Subcutaneous abdominal adipose tissue (tissue), 5 donors: ENCODE measurements around the gene ABCD3.
A peak's percentile ranks its signal among the peaks of the same experiment; 100 is the strongest.

Source experiments
- H3K27ac ChIP-seq: one replicate; pipeline ENCODE4 v1.7.0; 2013; ENCODE audit warnings: low read depth, mild to moderate bottlenecking, inconsistent platforms, low read length, moderate library complexity
- H3K27me3 ChIP-seq, 5 donors: one replicate each; pipeline ENCODE4 v1.7.0; 2013; ENCODE audit warnings: low read length in 5 of 5, inconsistent platforms in 1 of 5; ENCODE audit not compliant: control insufficient read depth in 5 of 5, insufficient read depth in 4 of 5
- H3K36me3 ChIP-seq, 5 donors: one replicate each; pipeline ENCODE4 v1.7.0; 2013; ENCODE audit warnings: low read length in 5 of 5; ENCODE audit not compliant: control insufficient read depth in 5 of 5, insufficient read depth in 5 of 5
- H3K4me1 ChIP-seq, 5 donors: one replicate each; pipeline ENCODE4 v1.7.0; 2013; ENCODE audit warnings: low read length in 5 of 5, mild to moderate bottlenecking in 3 of 5, moderate library complexity in 1 of 5; ENCODE audit not compliant: control insufficient read depth in 5 of 5, insufficient read depth in 5 of 5
- H3K4me3 ChIP-seq, 5 donors: one replicate each; pipeline ENCODE4 v1.7.0; 2013; ENCODE audit warnings: low read length in 5 of 5, low read depth in 1 of 5
- H3K9ac ChIP-seq, 5 donors: one replicate each; pipeline ENCODE4 v1.7.0; 2013; ENCODE audit warnings: low read length in 5 of 5, mild to moderate bottlenecking in 4 of 5, moderate library complexity in 3 of 5
- H3K9me3 ChIP-seq, 5 donors: one replicate each; pipeline ENCODE4 v1.7.0; 2013; ENCODE audit warnings: low read length in 5 of 5; ENCODE audit not compliant: control insufficient read depth in 5 of 5
- donor health status: healthy.
- donor health status: healthy.
- donor health status: healthy.
- donor health status: healthy.
- donor health status: healthy.

ABCD3 gene

DNA sequence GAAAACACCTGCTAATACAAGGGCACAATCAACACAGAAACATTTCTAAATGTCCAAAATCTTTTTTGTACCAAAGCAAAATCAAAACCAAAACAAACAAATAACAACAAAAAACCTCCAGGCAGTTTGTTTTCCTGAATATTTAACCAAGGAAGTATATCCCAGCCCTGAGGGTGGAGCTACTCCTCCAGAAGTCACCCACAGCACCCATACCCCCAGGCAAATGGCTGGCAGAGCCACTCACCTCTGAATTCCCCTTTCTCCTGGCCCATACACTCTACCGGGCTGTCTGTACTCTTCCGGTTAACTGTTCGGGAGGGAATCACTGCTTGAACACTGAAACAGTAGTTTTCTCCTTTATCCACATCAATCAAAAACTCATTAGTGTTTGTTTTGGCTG is 113.9 kb downstream of the ABCD3 start:
- H3K27me3 ChIP-seq, result no peaks in the 10 kb centered on the region

DNA sequence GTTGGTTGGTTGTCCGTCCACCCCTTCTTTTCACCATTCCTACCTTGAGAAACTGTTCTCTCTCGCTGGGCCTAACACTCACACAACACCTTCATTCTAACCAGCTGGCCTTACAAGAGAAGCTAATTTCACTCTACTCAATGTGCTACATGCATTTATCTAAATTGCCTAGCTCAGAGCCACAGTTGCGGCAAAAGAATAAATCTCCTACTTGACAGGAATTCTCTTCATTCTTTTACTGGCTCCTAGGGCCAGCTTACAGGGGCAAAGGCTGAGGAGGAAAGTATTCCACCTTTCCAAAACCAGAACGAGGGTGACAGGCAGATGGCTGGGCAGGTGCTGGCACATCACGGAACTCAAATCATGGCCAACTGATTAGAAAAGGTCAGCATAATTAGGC is 116.9 kb downstream of the ABCD3 start:
- no peaks in the 10 kb centered on the region for H3K27me3 ChIP-seq
- H3K9ac ChIP-seq, result peak overlapping the region in 1 of 5 donors; percentile 38
- peaks cover 17 to 63% (median 35%) of the 10 kb centered on the region in 5 donors for H3K36me3 ChIP-seq
- no peaks in the 10 kb centered on the region for H3K9me3 ChIP-seq
- H3K27ac ChIP-seq, result no peak overlapping the region
- peaks cover 7 to 52% (median 43%) of the 10 kb centered on the region in 5 donors for H3K4me1 ChIP-seq
- no peak overlapping the region for H3K4me3 ChIP-seq

More for the DNA sequence above, 113.9 kb downstream of the ABCD3 start:
- peaks cover 22 to 71% (median 41%) of the 10 kb centered on the region in 5 donors for H3K36me3 ChIP-seq
- H3K4me3 ChIP-seq, result no peak overlapping the region
- H3K4me1 ChIP-seq, result peaks cover under 1 to 40% (median 22%) of the 10 kb centered on the region in 5 donors
- peak overlapping the region; percentile 29 for H3K27ac ChIP-seq
- no peaks in the 10 kb centered on the region for H3K9me3 ChIP-seq
- H3K9ac ChIP-seq, result peak overlapping the region in 1 of 5 donors; percentile 35

DNA sequence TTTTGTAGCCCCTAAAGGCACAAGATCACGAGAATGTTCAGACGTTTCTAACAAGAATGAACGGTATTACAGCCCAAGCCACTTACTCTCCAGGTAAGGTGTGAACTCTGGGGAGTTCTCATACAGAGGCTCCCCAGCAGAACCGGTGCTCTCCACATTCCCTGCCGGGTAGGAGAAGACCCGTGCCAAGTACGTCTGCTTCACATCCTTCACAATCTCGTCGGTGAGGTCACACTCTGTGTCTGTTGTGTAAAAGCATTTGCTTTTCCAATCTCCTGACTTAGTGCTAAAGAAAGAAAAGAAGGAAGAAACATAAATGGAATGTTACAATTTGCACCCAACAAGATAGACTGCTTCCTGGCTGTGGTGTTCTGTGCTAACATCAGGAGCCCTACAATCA is 117.7 kb downstream of the ABCD3 start:
- H3K36me3 ChIP-seq, result peaks cover 13 to 55% (median 29%) of the 10 kb centered on the region in 5 donors
- no peak overlapping the region for H3K4me3 ChIP-seq
- H3K9me3 ChIP-seq, result no peaks in the 10 kb centered on the region
- H3K9ac ChIP-seq, result no peak overlapping the region
- no peaks in the 10 kb centered on the region for H3K27me3 ChIP-seq
- peak overlapping the region; percentile 19 for H3K27ac ChIP-seq
- H3K4me1 ChIP-seq, result peaks cover 7 to 56% (median 48%) of the 10 kb centered on the region in 5 donors

DNA sequence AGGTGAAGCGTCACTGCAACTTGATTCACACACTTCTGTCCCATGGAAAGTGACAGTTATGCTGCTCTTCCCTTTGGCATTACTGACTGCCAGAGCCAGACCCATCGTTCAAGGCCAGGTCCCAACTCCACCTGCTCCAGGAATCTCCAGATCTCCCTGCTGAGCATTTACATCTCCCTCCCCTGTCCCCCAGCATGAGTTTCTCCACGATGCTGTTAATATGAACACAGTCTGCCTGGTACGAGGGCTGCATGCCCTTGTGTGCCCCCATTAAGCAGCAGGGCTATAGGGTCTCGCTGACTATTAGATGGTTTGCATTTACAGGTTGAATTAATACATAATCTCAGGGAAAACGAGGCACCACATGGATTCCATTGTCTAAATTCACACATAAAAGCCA is 119.1 kb downstream of the ABCD3 start:
- Histone ChIP-seq H3K9me3 (no peaks in the 10 kb centered on the region), H3K36me3 (peaks cover 13 to 41% (median 17%) of the 10 kb centered on the region in 5 donors), H3K9ac (peak overlapping the region in 2 of 5 donors; percentile 2 to 96), H3K4me3 (peak overlapping the region in 2 of 5 donors; percentile 7 to 89), H3K4me1 (peaks cover 7 to 65% (median 49%) of the 10 kb centered on the region in 5 donors), H3K27ac (peak overlapping the region; percentile 90), H3K27me3 (no peaks in the 10 kb centered on the region)

DNA sequence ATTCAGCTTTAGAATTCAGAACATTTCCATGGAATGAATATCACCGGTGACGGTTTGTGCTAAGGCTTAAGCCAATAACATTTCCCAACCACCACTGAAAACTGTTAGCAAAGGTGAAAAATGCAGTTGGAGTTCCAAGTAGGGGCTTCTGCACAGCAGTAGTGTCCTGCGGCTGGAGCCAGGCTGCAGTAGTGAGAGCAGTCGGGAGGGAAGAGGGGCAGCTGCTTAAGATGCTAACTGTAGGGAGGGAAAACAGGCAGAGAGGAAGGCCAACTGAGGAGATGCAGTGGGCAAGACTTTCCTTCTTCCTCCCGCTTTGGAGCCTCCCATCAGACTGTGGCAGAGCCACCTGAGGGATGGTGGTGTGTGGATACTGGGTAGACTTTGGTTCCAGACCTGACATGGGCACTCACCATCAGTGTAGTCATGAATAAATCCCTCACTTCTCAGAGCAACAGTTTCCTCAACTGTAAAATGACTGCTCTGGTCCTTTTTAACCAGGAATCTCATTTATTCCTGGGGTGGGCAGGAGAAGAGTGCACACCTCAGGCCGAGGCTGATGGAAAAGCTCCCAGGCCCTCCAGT is 120.1 kb downstream of the ABCD3 start:
- H3K4me1 ChIP-seq, result peaks cover 10 to 76% (median 60%) of the 10 kb centered on the region in 5 donors
- H3K27me3 ChIP-seq, result no peaks in the 10 kb centered on the region
- H3K9ac ChIP-seq, result peak overlapping the region in 3 of 5 donors; percentile 19 to 96 (median 20)
- H3K36me3 ChIP-seq, result peaks cover 8 to 30% (median 11%) of the 10 kb centered on the region in 5 donors
- no peaks in the 10 kb centered on the region for H3K9me3 ChIP-seq
- peak overlapping the region; percentile 90 for H3K27ac ChIP-seq
- peak overlapping the region; percentile 52 to 95 (median 88) for H3K4me3 ChIP-seq

DNA sequence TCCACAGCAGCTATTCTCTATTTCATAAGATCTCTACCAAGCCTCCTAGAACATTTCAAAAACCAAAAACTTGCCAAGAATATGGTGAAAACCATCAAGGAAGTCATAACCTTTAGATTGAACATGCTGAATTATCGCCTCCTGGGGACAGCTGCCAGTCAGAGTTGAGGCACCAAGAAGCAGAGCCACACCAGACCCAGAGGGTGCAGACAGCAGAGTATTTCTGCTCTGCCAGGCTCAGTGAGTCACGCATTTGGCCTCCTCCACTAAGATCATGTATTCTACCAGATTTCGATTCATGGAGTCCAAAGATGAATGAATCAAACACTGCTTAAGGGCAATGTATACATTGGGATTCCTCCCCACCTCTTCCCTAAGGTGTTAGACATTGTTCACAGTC is 121.3 kb downstream of the ABCD3 start:
- Histone ChIP-seq H3K4me1 (peaks cover 12 to 87% (median 67%) of the 10 kb centered on the region in 5 donors), H3K9ac (peak overlapping the region in 3 of 5 donors; percentile 0 to 96 (median 20)), H3K4me3 (peak overlapping the region; percentile 73 to 95 (median 88)), H3K27me3 (no peaks in the 10 kb centered on the region), H3K27ac (peak overlapping the region; percentile 90), H3K36me3 (peaks cover 5 to 23% (median 11%) of the 10 kb centered on the region in 5 donors), H3K9me3 (no peaks in the 10 kb centered on the region)

DNA sequence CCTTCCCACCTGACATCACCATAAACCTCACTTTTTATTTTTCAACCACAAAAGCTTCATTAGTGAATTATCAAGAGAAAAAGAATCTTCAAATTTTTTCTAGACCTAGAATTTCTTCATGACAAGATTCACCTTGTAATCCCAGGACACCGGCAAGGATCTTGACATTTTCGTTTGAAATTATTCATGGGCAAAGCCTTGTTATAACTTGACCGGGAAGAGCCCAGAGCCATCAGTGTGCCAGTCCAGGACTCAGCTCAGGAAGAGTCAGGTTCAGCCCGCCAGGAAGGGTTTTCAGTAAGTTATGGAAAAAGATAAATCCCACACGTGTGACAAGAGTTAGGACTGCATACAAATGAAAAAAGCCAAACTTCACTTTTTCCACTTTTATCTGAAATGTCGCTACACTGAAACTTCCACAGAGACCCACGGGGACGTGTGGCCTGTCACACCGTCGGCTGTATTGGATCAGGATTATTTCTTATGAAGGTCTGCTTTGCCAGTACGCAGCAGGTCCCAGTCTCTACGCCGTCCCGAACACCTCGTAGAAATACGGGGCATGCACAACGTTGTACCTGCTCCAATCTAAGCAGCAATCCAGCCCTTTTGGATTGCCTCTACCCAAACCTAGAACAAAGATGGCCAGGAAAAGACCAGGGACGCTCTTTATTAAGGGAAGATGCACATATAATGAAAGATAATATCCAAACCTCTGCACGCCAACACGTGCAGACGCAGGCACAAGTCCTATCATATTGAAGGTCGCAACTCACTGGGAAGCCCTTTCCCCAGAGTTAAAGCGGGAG is 122.5 kb downstream of the ABCD3 start:
- peaks cover 12 to 85% (median 62%) of the 10 kb centered on the region in 5 donors for H3K4me1 ChIP-seq
- peak overlapping the region; percentile 56 to 96 (median 86) for H3K9ac ChIP-seq
- no peaks in the 10 kb centered on the region for H3K9me3 ChIP-seq
- H3K36me3 ChIP-seq, result peaks cover 0 to 13% (median 4%) of the 10 kb centered on the region in 5 donors
- H3K27ac ChIP-seq, result peak overlapping the region; percentile 90
- H3K4me3 ChIP-seq, result peak overlapping the region; percentile 73 to 95 (median 88)
- H3K27me3 ChIP-seq, result no peaks in the 10 kb centered on the region

DNA sequence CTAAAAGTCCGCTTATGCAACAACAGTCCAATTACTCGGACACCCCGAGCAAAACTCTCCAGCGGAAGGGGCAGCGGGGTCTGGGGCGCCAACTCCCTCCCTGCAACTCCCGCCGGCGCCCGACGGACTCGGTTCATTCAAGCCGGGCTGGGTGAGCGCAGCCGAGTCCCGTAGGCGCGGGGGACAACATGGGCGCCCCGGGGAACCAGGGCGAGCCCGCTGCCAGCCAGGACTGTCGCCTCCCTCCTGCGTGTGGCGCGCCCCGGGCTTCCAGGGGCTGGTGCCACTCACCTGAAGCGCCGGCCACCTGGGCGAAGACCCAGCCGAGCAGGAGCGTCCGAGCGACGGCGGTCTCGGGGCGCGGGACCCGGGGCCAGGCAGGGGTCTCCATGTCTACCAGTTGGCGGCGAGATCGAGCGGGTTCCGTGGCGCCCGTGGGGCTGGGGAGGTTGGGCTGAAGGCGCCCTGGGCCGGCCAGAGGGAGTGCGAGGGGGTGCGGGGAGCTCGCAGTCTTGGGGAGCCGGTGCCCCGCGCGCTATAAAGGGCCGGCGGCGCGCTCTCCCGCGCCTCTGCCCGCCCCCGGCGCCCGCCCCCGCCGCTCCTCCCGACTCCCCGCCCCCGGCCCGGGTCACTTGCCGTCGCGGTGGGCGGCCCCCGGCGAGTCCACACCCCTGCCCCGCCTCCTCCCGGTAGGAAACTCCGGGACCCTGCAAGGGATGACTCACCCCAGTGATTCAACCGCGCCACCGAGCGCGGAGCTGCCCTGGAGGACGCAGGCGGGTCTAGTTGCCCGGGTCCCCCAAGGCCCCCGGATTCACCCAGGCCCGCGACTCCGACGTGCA is 123.3 kb downstream of the ABCD3 start, which contains the start of gene F3:
F3 (minus strand) TSS at position 514 of the 842 bp plus-strand sequence; CDS start at position 391, 123 bp downstream.
- Histone ChIP-seq H3K9ac (peak within 1 kb of the TSS; percentile 71 to 99 (median 92)), H3K27me3 (no peaks in the 10 kb centered on the region), H3K36me3 (peaks cover 0 to 4% (median 0%) of the 10 kb centered on the region in 5 donors), H3K9me3 (no peaks in the 10 kb centered on the region), H3K4me1 (peaks cover 12 to 77% (median 55%) of the 10 kb centered on the region in 5 donors), H3K4me3 (peak within 1 kb of the TSS; percentile 73 to 95 (median 88)), H3K27ac (peak within 1 kb of the TSS; percentile 97)

DNA sequence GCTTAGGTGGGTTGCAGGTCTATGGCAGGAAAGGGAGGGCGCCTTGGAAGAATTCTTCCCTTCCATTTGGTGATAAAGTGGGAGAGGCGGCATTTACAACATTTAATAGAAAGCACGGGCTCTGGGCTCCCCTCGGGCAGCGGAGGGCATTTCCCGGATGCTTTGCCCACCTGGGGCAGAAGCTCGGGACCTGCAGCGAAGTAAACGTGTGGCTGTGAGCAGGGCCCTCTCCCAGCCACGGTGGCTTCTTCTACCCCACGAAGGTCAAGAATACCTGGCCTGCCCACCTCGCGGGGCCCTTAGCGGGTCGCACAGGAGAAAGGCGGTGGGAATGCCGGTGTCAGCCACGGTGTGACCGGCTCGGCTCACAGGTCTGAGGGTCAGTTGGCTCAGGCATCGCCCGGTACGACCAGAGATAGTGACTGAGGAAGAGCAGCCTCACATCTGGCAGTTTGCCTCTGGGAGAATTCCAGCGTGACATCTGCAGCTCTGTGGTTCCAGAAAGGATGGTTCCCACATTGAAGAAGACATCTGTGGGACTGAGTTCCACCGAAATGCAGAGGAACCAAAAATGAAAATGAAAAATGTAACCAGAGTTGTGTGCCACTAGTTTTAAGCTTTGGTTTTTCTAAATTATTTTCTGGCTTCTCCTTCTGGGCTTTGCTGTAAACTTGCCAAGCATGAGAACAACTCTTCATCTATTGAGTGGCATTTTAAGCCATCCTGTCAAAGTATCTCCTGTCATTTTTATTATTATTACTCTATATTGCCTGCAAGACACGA is 124.1 kb downstream of the ABCD3 start:
- H3K27ac ChIP-seq, result peak overlapping the region; percentile 97
- peaks cover 0 to under 1% (median 0%) of the 10 kb centered on the region in 5 donors for H3K36me3 ChIP-seq
- peaks cover 9 to 69% (median 47%) of the 10 kb centered on the region in 5 donors for H3K4me1 ChIP-seq
- no peaks in the 10 kb centered on the region for H3K27me3 ChIP-seq
- H3K4me3 ChIP-seq, result peak overlapping the region; percentile 73 to 89 (median 74)
- peak overlapping the region; percentile 71 to 99 (median 92) for H3K9ac ChIP-seq
- no peaks in the 10 kb centered on the region for H3K9me3 ChIP-seq
